HG03066 (cell line): ENCODE results near the gene LAMB1.

Source experiments
- ATAC-seq: cut with Tn5 transposase; IDR thresholded peaks from one replicate; pipeline ENCODE4 v1.9.1; 2021; ENCODE audit warnings: low read depth; ENCODE audit not compliant: unreplicated experiment

The LAMB1 gene

DNA sequence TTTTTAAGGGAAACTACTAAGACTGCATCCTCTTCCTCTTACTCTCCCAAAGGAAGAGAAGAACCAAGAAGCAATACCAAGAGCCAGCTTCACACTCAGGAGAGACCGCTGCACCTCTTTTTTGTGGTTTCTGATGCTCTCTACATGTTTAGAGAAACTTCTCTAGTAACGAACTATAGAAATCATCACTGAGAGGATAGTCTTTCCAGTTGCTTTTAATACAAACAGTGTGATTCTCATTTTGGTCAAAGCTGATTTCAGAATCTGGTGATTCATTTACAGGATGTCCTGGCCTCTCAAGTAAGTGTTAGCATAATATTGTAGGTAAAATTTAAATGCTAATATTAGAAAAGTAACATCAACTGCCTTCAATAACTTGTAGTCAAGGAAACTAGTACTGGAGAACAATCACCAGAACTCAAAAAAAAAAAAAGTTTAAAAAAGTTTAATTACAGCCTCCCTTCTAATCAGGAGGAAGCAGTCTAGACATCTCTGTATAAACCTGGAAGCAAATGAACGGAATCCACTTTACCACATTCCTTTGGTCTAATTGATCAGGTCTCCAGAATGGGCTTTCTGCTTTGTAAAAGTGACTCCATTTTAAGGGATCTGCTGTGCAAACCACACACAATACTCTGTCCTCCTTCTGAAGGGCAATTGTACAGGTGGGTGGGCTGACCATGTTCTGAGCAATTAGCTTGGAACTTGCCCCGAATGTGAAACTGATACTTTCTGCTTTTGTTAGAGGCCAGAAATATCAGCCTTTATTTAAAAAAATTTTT is 3.0 kb downstream of the LAMB1 start:
- ATAC-seq: no peak

GRCh38 chr7:107998660-107999480 is 4.1 kb downstream of the LAMB1 start:
- ATAC-seq: no peak

- no peak for ATAC-seq
These were observed 4.8 kb downstream of the LAMB1 start for GRCh38 chr7:107998150-107998549.

DNA sequence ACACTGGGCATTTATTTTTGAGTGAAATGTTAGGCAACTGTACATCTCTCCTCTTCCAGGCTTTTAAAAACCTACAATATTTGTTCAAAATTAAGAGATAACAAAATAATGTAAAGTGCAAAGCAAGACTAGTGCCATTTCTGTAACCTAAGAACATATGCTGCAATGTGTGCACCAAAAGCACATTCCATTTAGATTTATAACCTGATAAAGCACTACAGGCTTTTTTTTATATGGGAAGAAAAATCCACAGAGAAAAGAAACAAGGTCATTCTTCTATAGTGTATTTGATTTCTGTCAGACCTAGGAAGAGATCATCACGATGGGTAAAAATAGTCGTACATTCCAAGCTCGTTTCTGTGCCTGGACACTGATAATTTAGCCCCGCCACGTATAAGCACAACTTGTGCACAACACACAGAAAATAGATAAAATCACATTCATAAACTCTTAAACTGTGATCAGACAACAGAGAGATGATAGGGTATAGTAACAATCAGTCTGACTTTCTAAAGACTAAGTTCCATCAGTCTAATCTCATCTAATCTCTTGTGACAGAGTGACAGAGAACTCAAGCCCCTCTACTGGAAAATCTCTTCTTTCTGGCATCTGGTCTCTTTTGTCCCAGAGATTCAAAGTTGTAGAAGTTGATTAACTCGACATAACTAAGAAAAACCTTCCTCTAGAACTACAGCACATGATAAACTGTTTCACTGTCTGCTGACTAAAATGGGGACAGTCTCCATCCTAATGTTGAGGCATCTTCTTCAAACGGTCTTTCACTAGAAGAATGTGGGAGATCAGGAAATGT is 6.7 kb downstream of the LAMB1 start:
- ATAC-seq: no peak

- ATAC-seq: no peak
These were observed 7.5 kb downstream of the LAMB1 start for GRCh38 chr7:107995184-107996071.

DNA sequence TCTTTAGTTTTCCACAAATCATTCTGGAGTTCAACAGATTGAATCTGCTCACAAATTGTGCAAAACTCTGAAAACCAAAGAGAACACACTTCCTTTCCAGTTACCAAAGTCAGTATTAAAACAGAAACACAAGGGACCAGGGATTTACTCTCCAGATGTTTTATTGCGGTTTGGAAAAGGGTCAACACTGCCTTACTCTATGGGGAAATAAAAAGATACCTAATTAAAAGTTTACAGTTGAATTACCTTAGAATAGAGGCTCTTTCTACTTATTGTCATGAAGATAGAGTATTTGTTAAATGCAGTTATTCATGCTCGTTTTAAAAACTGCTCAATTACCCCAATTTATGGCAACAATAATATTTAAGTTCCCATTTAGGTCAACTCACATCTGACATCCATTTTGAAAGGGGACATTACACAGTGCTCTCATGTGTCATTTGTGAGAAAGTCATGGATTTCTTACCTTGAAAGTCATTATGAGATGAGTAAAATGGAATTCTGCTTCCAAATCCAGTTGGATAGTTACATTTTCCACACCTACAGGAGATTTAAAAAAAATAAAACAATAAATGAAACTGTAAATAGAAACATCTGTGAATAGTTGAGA is 8.4 kb downstream of the LAMB1 start:
- no peak for ATAC-seq

GRCh38 chr7:107993891-107994291 is 9.1 kb downstream of the LAMB1 start:
- no peak for ATAC-seq

GRCh38 chr7:107989618-107990373 is 13.2 kb downstream of the LAMB1 start:
- no peak for ATAC-seq

- ATAC-seq: no peak
These were observed 20.0 kb downstream of the LAMB1 start for GRCh38 chr7:107982918-107983389.

DNA sequence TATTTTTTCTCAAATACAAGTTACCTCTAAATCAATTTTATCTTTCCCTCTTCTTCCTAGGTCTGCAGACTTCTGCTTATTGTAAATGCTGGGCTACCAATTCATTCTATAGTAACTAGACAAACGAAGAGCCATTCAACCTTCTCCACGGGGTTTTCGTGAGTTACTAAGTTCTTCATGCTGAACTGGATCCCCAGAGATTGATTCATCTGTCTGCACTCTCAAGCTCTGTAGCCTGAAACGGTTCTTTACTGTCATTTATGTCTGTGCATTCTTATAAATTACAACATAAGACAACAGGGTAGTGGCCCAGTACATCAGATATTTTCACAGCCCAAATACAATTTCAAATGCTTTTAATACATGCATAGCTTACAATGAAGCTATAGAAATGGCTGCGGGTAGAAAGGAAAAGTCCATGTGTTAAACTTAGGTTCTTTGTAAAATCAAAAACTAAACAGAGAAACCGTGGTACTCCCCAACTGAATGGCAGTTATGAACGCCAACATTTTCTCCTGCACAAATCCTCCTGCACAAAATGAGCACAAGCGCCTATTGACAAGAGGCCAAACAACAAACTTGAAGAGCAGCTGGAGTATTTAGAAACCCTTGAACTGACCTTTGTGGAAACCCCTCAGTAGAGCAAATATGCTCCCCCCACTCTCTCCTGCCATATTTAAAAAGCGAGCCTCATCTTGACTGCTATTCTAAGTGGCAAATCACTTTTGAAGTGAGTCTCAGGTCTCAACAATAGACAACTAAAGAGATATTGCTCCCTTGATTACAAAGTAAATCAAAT is 20.7 kb downstream of the LAMB1 start:
- ATAC-seq: no peak

DNA sequence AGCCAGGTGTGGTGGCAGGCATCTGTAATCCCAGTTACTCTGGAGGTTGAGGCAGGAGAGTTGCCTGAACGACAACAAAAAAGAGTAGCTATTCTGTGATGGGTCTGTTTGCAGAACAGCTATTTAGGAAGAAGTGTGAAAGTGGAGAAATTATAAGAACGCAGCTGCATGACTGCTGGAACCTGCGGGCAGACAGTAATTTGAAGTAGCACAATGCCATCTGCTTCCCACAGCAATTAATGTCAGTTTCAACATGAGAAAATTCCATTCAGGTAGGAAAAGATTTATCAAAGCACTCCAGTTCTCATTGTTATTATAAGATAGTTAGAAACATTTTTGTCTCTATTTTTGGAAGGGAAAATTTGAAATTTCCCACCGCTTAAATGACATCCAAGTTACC is 21.5 kb downstream of the LAMB1 start:
- no peak for ATAC-seq

DNA sequence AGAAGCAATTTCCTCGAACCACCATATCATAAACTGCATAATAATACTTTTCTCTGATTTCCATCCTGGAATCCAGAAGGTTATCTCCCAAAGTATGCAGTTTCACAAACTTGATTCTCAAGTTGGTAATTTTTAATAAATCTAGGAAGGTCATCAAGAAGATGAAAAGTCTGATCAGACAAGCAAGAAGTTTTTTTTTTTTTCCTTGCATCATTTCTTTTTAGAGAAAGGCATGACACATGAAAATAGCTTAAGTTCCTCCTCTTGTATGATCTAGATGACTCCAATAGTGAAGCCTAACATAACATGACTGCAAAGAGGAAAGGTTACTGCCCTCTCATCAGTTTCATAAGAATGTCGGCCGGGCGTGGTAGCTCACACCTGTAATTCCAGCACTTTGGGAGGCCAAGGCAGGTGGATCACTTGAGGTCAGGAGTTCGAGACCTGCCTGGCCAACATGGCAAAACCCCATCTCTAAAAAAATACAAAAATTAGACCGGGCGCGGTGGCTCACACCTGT is 22.2 kb downstream of the LAMB1 start:
- ATAC-seq: no peak

DNA sequence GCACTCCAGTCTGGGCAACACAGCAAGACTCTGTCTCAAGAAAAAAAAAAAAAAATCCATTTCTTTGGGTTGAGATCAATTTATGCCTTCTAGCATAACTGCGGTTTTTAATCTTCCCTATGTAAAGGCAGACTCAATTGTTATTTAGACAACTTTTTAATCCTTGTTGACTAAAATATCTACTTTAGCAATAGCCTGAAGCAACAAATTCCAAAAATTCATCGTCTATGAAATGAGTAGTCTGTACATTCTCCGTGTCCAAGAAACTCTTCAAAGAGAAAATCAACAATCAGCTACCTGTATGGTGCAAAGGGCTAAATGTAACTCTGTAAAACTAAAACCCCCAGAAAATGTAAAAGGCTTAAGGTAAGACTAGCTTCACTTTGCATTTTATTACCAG is 22.8 kb downstream of the LAMB1 start:
- ATAC-seq: no peak

DNA sequence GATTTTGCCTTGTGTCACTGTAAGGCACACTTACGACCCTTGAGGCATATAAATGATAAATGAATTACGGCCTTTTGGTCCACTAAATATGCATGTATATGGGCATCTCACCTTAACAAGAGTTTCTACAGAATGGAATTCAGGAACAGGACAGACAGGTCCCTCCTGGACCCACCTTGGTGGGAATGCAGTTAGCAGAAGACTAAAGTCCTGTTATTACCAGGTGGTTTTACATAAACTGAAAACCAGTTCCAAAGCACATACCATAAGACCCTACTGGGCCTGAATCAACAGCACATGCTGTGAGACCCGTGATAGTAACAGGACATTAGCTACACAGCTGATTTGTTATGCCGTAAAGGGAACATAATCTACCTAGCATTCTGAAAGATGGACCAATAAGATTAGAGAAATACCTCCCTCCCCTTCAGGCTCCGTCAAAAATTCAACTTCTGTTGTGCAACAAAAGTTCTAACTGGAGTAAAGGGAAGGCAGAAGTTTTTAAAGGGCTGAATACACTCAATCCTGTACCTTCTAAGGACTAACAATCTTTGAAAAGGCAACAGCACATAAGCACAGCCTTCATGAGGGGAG is 24.0 kb downstream of the LAMB1 start:
- no peak for ATAC-seq

- ATAC-seq: no peak
These were observed 25.9 kb downstream of the LAMB1 start for GRCh38 chr7:107977048-107977447.

- ATAC-seq: no peak
These were observed 26.3 kb downstream of the LAMB1 start for GRCh38 chr7:107976620-107977019.

GRCh38 chr7:107975394-107976013 is 27.5 kb downstream of the LAMB1 start:
- ATAC-seq: no peak
